GM12874 (cell line): ENCODE data around the gene CYP27C1.

Source experiments
- TF ChIP-seq, protein P1 (sequence below): IDR thresholded peaks from 2 replicates; pipeline ENCODE4 v1.5.1; 2011; ENCODE audit warnings: low read depth, mild to moderate bottlenecking, control low read depth, low read length, moderate library complexity; ENCODE audit not compliant: insufficient read depth

CYP27C1 gene

DNA sequence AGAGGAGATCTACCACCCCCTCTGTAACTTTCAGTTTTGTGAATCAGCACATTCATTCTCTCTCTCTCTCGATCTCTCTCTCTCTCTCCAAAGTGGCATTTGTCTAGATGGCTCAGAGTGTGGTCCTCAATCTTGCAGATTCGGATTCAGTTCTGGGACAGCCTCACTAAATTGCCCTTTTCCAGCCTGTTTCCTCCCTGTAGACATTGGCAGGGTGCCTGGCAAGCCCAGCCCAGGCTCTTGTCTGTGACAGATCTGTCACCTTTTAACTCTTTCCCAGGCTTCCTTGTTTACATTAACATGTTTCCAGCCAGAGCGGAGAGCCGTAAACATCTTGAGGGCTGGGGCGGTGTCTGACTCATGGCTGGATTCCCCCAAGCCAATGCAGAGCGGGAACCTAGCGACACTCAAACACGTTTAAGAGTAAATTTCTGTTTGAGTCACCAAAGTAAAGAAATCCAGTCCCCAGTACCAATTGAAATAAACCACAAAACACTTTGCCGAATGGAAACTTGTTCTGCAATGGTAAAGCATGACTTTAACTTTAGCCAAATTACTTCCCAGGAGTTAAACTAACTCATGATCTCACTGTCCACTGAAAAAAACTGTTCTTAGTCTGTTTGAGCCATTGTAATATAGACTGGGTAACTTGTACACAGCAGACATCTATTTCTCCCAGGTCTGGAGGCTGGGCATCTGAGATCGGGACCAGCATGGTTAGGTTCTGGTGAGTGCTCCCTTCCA is 6.6 kb upstream of the CYP27C1 start:
- TF ChIP-seq, protein P1, sequence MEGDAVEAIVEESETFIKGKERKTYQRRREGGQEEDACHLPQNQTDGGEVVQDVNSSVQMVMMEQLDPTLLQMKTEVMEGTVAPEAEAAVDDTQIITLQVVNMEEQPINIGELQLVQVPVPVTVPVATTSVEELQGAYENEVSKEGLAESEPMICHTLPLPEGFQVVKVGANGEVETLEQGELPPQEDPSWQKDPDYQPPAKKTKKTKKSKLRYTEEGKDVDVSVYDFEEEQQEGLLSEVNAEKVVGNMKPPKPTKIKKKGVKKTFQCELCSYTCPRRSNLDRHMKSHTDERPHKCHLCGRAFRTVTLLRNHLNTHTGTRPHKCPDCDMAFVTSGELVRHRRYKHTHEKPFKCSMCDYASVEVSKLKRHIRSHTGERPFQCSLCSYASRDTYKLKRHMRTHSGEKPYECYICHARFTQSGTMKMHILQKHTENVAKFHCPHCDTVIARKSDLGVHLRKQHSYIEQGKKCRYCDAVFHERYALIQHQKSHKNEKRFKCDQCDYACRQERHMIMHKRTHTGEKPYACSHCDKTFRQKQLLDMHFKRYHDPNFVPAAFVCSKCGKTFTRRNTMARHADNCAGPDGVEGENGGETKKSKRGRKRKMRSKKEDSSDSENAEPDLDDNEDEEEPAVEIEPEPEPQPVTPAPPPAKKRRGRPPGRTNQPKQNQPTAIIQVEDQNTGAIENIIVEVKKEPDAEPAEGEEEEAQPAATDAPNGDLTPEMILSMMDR, result no peak

DNA sequence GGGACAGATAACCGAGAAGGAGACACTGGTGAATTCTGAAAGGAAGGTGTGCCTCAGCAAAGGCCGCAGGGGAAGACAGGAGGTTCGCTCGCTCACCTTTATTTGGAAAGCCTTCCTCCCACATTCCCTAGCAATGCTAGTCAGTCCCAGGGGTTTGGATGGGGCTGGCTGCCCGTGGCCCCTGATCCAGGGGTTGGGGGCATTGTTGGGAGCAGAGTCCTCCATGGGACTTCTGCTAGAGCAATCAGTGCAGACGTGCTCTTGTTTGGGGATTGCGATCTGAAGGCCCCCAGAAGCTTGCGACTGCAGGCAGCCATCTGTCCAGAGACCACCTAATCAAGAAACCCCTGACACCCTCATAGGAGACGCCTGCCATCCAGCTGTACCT is 6.0 kb upstream of the CYP27C1 start:
- TF ChIP-seq, protein P1, result no peak

DNA sequence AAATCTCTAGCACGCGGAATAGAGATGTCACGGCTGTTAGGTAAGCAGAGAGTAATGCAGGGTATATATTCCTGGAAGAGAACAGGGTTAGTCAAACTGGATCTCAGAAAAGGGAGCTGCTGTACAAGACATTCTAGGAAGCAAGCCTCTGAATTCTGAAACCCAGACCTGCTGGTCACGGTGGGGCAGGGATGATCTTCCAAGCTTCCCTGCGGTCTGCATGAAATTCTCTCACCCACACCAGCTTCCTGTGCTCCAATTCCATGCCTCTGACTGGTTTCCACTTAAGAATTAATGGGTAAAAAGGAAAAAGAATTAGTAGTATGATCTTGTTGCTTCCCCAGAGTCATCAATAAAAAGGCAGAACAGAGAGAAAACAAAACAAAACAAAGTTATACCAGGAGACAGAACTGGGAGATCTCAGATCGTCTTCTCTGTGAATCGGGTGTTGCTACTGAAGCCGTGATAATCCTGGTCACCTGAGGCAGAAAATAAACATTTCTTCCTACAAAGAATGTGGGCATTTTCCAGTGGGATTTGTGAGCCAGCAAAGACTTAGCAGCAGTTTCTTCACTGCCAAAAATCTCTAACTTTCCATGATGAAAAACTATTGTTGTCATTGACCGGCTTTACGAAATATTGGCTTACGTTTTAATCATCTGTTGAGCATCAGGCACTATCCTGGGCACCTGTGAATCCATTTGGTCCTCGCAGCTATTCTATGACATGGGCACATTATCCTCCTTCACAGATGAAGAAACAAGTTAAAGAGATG is 5.3 kb upstream of the CYP27C1 start:
- TF ChIP-seq, protein P1, result no peak

DNA sequence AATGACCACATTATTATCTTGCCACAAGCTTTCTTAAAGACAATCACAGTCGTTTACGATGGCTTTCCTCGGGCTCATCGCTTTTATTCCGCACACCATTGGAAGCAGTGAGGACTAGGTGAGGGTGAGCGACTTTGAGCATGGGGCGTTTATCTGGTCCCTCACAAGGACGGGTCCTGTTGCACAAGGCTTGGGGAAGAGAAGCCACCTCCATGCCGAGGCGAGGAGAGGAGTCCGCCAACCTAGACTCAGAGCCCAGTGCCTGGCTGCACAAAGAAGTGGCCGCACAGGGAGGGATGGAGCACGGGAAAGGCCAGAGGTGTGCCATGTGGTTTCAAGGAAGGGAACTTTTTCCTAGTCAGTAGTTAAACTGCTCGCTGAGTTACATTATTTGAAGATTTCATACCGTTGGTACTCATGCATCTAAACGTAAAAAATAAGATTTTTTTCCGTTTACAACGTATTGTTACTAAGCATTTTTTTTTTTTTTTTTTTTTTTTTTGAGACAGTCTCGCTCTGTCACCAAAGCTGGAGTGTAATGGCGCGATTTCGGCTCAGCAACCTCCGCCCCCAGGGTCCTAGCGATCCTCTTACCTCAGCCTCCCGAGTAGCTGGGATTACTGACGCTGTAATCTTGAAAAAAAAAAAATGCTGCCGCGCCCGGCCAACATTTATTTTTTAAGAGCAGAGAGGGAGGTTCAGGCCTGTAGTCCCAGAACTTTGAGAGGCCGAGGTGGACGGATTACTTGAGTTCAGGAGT is 849 bp upstream of the CYP27C1 start:
- TF ChIP-seq, protein P1, result no peak

DNA sequence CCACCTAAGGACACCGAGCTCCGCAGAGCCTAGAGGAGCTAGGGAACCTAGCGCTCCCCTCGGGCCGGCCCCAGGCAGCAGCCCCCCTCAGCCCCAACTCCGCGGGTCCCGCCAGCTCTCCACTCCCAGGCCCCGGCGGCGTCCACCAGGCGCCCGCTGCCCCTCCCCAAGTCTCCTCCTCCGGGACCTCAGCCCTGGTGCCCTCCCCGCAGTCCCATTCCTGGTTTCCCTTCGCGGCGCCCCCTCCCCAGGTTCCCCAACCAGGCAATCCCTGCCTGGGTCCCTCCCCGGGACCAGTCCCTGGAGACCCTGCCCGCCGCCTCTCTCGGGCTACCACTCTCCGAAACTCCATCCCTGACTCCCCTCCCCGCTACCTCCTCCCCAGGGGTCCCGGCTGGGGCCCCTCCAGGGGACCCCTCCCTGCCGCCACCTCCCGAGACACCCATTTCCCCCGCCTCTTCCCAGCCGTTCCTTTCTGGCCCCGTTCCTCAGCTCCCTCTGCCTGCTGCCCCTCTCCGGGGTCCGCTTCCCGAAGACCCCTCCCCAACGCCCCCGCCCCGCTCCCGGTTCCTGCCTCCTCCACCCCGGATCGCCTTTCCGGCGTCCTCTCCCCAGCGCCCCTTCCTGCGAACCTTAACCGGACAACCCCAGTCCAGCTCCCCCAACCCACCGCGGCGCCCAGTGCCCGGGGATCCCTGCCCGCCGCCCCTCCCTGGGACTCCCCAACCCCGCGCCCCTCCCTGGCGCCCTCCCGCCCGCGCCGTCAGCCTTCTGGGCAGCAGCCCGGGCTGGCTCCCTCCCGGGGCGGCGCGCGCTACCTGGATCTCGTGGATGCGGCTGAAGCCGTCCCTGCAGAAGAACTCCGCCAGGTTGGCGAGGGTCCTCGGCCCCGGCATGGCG is 678 bp downstream of the CYP27C1 start:
- TF ChIP-seq, protein P1, result no peak

DNA sequence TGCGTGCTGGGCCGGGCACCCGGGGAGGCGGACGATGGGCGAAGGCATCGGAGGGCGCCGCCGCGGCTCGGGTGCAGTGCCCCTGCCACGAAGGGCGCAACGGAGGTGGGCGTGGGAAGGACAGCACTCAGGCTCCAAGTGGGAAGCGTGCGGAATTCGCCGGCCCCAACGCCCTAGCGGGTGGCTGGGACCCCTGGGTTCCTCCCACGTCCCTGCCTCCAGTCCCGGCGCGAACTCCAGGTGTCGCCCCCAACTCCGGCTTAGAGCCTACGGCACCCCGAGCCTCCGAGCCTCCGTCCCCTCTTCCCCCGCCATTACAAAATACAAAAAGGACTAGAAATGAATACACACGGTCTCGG is 1.3 kb downstream of the CYP27C1 start:
- TF ChIP-seq, protein P1, result no peak
